SK-N-SH (cell line): ENCODE measurements around the gene PODXL. TPM values are rescaled to one million over a fixed set of nuclear protein-coding genes. Genes with fewer than 3 reads are reported as not detected.

Experiments used
- CTCF ChIA-PET: fragments of 300-600, 350-600 bp; formaldehyde crosslinking; extraction: SDS; loops from one replicate; lab custom pipeline; 2021; lab: Yijun Ruan, JAX
- POLR2A ChIA-PET: fragments of 350-600 bp; sonication (Branson Sonifier 250); formaldehyde crosslinking; extraction: SDS; loops from one replicate; lab custom pipeline; 2020; ENCODE audit warnings: antibody characterized with exemption, inconsistent platforms; lab: Yijun Ruan, JAX
- DNase-seq: peaks from one replicate; pipeline ENCODE4 v3.0.0; 2012
- H2AFZ ChIP-seq: fragments of 200-600 bp; sonication (generic); 2 replicates; pipeline ENCODE4 v1.8.1; 2016; ENCODE audit warnings: antibody characterized with exemption, mild to moderate bottlenecking, low read depth
- H3F3A ChIP-seq: fragments of 200-600 bp; sonication (generic); replicated peaks from 2 replicates; pipeline ENCODE3; 2016; ENCODE audit warnings: antibody characterized with exemption, mild to moderate bottlenecking; ENCODE audit not compliant: insufficient read depth
- H3K27ac ChIP-seq, 2 experiments: fragments of 200-500 bp in 1 of 2; fragments of 200-600 bp in 1 of 2; sonication (Bioruptor generic) in 1 of 2; sonication (generic), shearing (Covaris generic) in 1 of 2; 2 replicates each; pipeline versions ENCODE4 v1.5.1 to v1.6.1; 2014 to 2016; ENCODE audit warnings: low read depth in 2 of 2, inconsistent platforms in 1 of 2, low read length in 1 of 2, mild to moderate bottlenecking in 1 of 2, mixed read lengths in 1 of 2
- H3K27me3 ChIP-seq: fragments of 200-600 bp; sonication (generic), shearing (Covaris generic); 2 replicates; pipeline ENCODE4 v1.6.1; 2016; ENCODE audit warnings: mixed run types; ENCODE audit not compliant: insufficient read depth
- H3K36me3 ChIP-seq, 2 experiments: fragments of 200-500 bp in 1 of 2; fragments of 200-600 bp in 1 of 2; sonication (Bioruptor generic) in 1 of 2; sonication (generic) in 1 of 2; replicated peaks in 1 of 2; 2 replicates each; pipeline versions ENCODE3 to v1.5.1; 2014 to 2016; ENCODE audit warnings: low read length in 1 of 2, mild to moderate bottlenecking in 1 of 2; ENCODE audit not compliant: insufficient read depth in 2 of 2, control insufficient read depth in 1 of 2
- H3K4me1 ChIP-seq, 2 experiments: fragments of 200-500 bp in 1 of 2; fragments of 200-600 bp in 1 of 2; sonication (Bioruptor generic) in 1 of 2; sonication (generic), shearing (Covaris generic) in 1 of 2; 2 replicates each; pipeline versions ENCODE4 v1.5.1 to v1.6.1; 2014 to 2016; ENCODE audit warnings: low read depth in 1 of 2, low read length in 1 of 2, mixed run types in 1 of 2; ENCODE audit not compliant: insufficient read depth in 2 of 2, control insufficient read depth in 1 of 2
- H3K4me2 ChIP-seq: fragments of 200-600 bp; sonication (generic), shearing (Covaris generic); 2 replicates; pipeline ENCODE4 v1.6.1; 2017; ENCODE audit warnings: mixed run types
- H3K4me3 ChIP-seq, 2 experiments: fragments of 200-500 bp in 1 of 2; fragments of 200-600 bp in 1 of 2; sonication (Bioruptor generic) in 1 of 2; sonication (generic), shearing (Covaris generic) in 1 of 2; 2 replicates each; pipeline versions ENCODE4 v1.5.1 to v1.8.1; 2014 to 2016; ENCODE audit warnings: low read depth in 2 of 2, inconsistent platforms in 1 of 2, low read length in 1 of 2, mild to moderate bottlenecking in 1 of 2, mixed read lengths in 1 of 2, moderate library complexity in 1 of 2
- H3K79me2 ChIP-seq: fragments of 200-600 bp; sonication (generic); 2 replicates; pipeline ENCODE4 v1.8.1; 2017; ENCODE audit warnings: mild to moderate bottlenecking; ENCODE audit not compliant: insufficient read depth
- H3K9ac ChIP-seq: fragments of 200-600 bp; sonication (generic); 2 replicates; pipeline ENCODE4 v1.6.1; 2017; ENCODE audit warnings: mixed run types
- H3K9me2 ChIP-seq: fragments of 200-600 bp; sonication (generic); 2 replicates; pipeline ENCODE4 v1.6.1; 2017; ENCODE audit warnings: mixed run types
- H3K9me3 ChIP-seq: fragments of 200-600 bp; sonication (generic); 2 replicates; pipeline ENCODE4 v1.6.1; 2017; ENCODE audit warnings: mixed run types, mild to moderate bottlenecking, moderate library complexity
- H4K20me1 ChIP-seq: fragments of 200-600 bp; sonication (generic); 2 replicates; pipeline ENCODE4 v1.6.1; 2017; ENCODE audit warnings: mild to moderate bottlenecking, mixed run types; ENCODE audit not compliant: insufficient read depth
- CHD2 ChIP-seq: fragments of 150-350 bp; IDR thresholded peaks from 2 replicates; pipeline ENCODE4 v1.6.1; 2018; ENCODE audit warnings: low read length; ENCODE audit not compliant: partially characterized antibody
- EP300 ChIP-seq, 2 experiments: IDR thresholded peaks; 2 replicates each; pipeline versions ENCODE4 v1.4.0 to v1.6.1; 2012; ENCODE audit warnings: borderline replicate concordance in 1 of 2, low read depth in 1 of 2, low read length in 1 of 2
- FOXM1 ChIP-seq: IDR thresholded peaks from 2 replicates; pipeline ENCODE4 v1.4.0; 2012; ENCODE audit warnings: low read depth, mild to moderate bottlenecking
- JUND ChIP-seq: IDR thresholded peaks from 2 replicates; pipeline ENCODE4 v1.4.0; 2012
- MEF2A ChIP-seq: IDR thresholded peaks from 2 replicates; pipeline ENCODE4 v1.4.0; 2012; ENCODE audit warnings: low read depth, borderline replicate concordance
- MXI1 ChIP-seq: IDR thresholded peaks from 2 replicates; pipeline ENCODE4 v1.6.1; 2012; ENCODE audit warnings: mild to moderate bottlenecking, low read depth, low read length, improper control_type of control experiment
- RAD21 ChIP-seq: IDR thresholded peaks from 2 replicates; pipeline ENCODE4 v1.6.1; 2012; ENCODE audit warnings: mild to moderate bottlenecking, low read length
- RCOR1 ChIP-seq: fragments of 150-350 bp; IDR thresholded peaks from 2 replicates; pipeline ENCODE4 v1.6.1; 2017; ENCODE audit warnings: antibody characterized with exemption, low read length
- SIN3A ChIP-seq: IDR thresholded peaks from 2 replicates; pipeline ENCODE4 v1.6.1; 2012; ENCODE audit warnings: low read depth, mild to moderate bottlenecking, low read length, moderate library complexity, borderline replicate concordance
- SMC3 ChIP-seq: IDR thresholded peaks from 2 replicates; pipeline ENCODE4 v1.6.1; 2012; ENCODE audit warnings: low read depth, low read length, improper control_type of control experiment
- TAF1 ChIP-seq: IDR thresholded peaks from 2 replicates; pipeline ENCODE4 v1.6.1; 2012; ENCODE audit warnings: low read depth, mild to moderate bottlenecking, low read length, moderate library complexity, borderline replicate concordance
- TCF12 ChIP-seq: IDR thresholded peaks from 2 replicates; pipeline ENCODE4 v1.4.0; 2012
- TEAD4 ChIP-seq: IDR thresholded peaks from 2 replicates; pipeline ENCODE4 v1.4.0; 2012; ENCODE audit warnings: mild to moderate bottlenecking, borderline replicate concordance; ENCODE audit not compliant: insufficient read depth
- YY1 ChIP-seq: IDR thresholded peaks from 2 replicates; pipeline ENCODE4 v1.4.0; 2012; ENCODE audit warnings: low read depth, mild to moderate bottlenecking
- WGBS: methylation state at CpG from one replicate; pipeline ENCODE4 v1.1.6; 2017; ENCODE audit warnings: low lambda C conversion rate; 5-methylcytosine and 5-hydroxymethylcytosine counted together
- polyA plus RNA-seq, 3 experiments: library from polyadenylated mRNA; depleted of rRNA; stranded (reverse); fragments of >200 nt; gene quantifications; 2 replicates each; pipeline ENCODE4 v1.2.3, GENCODE V29; 2012
- TF ChIP-seq, protein P1 (sequence below): fragments of 150-350 bp; IDR thresholded peaks from 2 replicates; pipeline ENCODE4 v1.6.1; 2017; ENCODE audit warnings: antibody characterized with exemption, low read length, low read depth, borderline replicate concordance
- TF ChIP-seq, protein P2 (sequence below): IDR thresholded peaks from 2 replicates; pipeline ENCODE4 v1.4.0; 2012; ENCODE audit warnings: low read depth
- TF ChIP-seq, protein P3 (sequence below): fragments of 200-600 bp; sonication (generic); IDR thresholded peaks from 2 replicates; pipeline ENCODE4 v1.6.1; 2017; ENCODE audit warnings: antibody characterized with exemption, mild to moderate bottlenecking, moderate library complexity

PODXL gene
- polyA plus RNA-seq, 1 of the 3 experiments (the other 2 are of a cell fraction), result 76.1 TPM

DNA sequence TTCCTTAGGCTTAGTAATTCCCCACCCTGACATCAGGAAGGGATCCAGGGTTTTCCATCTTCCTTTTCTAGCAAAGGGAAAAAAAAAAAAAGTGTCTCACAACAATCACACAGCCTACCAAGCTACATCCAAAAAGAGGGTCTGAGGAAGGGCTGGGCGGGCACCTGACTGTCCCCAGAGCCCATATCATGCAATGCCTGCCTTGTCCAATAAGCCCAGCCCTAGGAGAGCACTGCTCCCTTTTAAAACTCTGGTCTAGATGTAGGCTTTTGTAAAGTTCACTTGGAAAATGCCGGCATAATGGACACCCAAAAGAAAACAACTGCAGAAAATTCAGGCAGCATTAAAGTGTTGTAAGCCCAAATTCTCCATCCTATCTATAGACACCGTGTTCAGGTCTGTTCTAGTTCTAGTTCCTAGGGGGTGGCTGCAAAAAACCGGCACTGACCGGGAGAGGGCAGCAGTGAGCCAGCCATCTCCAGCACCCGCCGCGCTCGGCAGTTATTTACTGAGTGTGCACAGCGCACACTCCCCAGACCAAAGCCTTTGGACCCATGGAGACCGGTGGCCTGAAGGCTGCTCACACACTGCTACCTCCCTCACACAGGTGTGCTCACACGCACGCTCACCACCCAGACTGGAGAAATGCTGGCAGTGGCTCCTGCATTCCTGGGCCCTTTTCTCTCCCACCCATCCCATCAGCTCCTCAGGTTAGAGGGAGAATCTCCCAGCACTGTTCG, 48.7 kb downstream of the PODXL start:
- H2AFZ ChIP-seq, result no peak overlapping the region
- TF ChIP-seq TCF12 (no peak), RAD21 (peak; percentile 95), MEF2A (no peak), TAF1 (0 out of 2 replicates have a peak, but pooled peaks have one; percentile 15), SMC3 (peak; percentile 94), TEAD4 (no peak), JUND (no peak), RCOR1 (peak; percentile 47; the same call in 1 of the 2 replicates), EP300 (IDR thresholded peaks at IDR 0.05; ENCODE audit: borderline replicate concordance in 1 of 2, low read depth in 1 of 2, low read length in 1 of 2) (no peak), SIN3A (no peak), MXI1 (no peak), FOXM1 (no peak), CHD2 (no peak), YY1 (no peak)
- TF ChIP-seq, protein P1, sequence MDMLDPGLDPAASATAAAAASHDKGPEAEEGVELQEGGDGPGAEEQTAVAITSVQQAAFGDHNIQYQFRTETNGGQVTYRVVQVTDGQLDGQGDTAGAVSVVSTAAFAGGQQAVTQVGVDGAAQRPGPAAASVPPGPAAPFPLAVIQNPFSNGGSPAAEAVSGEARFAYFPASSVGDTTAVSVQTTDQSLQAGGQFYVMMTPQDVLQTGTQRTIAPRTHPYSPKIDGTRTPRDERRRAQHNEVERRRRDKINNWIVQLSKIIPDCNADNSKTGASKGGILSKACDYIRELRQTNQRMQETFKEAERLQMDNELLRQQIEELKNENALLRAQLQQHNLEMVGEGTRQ, result no peak
- TF ChIP-seq, protein P2, sequence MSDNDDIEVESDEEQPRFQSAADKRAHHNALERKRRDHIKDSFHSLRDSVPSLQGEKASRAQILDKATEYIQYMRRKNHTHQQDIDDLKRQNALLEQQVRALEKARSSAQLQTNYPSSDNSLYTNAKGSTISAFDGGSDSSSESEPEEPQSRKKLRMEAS, result no peak
- TF ChIP-seq, protein P3, sequence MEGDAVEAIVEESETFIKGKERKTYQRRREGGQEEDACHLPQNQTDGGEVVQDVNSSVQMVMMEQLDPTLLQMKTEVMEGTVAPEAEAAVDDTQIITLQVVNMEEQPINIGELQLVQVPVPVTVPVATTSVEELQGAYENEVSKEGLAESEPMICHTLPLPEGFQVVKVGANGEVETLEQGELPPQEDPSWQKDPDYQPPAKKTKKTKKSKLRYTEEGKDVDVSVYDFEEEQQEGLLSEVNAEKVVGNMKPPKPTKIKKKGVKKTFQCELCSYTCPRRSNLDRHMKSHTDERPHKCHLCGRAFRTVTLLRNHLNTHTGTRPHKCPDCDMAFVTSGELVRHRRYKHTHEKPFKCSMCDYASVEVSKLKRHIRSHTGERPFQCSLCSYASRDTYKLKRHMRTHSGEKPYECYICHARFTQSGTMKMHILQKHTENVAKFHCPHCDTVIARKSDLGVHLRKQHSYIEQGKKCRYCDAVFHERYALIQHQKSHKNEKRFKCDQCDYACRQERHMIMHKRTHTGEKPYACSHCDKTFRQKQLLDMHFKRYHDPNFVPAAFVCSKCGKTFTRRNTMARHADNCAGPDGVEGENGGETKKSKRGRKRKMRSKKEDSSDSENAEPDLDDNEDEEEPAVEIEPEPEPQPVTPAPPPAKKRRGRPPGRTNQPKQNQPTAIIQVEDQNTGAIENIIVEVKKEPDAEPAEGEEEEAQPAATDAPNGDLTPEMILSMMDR, result peak; percentile 100

More for the DNA sequence above, 48.7 kb downstream of the PODXL start:
- no peaks in the 10 kb centered on the region for H3K9me3 ChIP-seq
- H3F3A ChIP-seq, result peaks cover 75% of the 10 kb centered on the region
- WGBS, result 15% methylated on average over 14 of the region's 14 CpGs
- ChIA-PET CTCF (interaction anchor here (0.6 to 15.5 kb wide), 52 partner anchors 8 to 611 kb away, joined by 3 to 291 read pairs (median 4); no protein-coding TSS in a partner anchor), POLR2A (interaction anchor here (1.1 kb wide), 1 partner anchor 147 kb away, joined by 3 read pairs; no protein-coding TSS in a partner anchor)
- DNase-seq, result peak; percentile 88
- peaks cover 89% of the 10 kb centered on the region for H4K20me1 ChIP-seq
- H3K9me2 ChIP-seq, result no peaks in the 10 kb centered on the region
- no peak overlapping the region for H3K4me2 ChIP-seq
- no peak overlapping the region for H3K4me3 ChIP-seq
- peak overlapping the region in 1 of 2 experiments; percentile 29; a peak in 2 of 4 replicates for H3K27ac ChIP-seq
- H3K4me1 ChIP-seq, result peaks cover 9 to 20% of the 10 kb centered on the region in 2 experiments; a peak in 3 of 4 replicates
- H3K9ac ChIP-seq, result no peak overlapping the region
- no peaks in the 10 kb centered on the region for H3K27me3 ChIP-seq
- H3K79me2 ChIP-seq, result peaks cover 75% of the 10 kb centered on the region
- peaks cover 37 to 58% of the 10 kb centered on the region in 2 experiments for H3K36me3 ChIP-seq
